Endothelial cell of umbilical vein (primary cell): ENCODE data around the gene PRR5L. TPM values are rescaled to one million over a fixed set of nuclear protein-coding genes. Genes with fewer than 3 reads are reported as not detected.

ENCODE experiments used
- BruUV-seq: library from RNA; stranded (reverse); fragments of 400-500 nt; replicated peaks from 2 replicates; lab custom pipeline; 2021; lab: Mats Ljungman, UMichigan
- CTCF ChIA-PET: fragments of 300-600, 350-600 bp; sonication (Branson Sonifier 250); formaldehyde crosslinking; loops from one replicate; lab custom pipeline; 2021; ENCODE audit warnings: antibody characterized with exemption, inconsistent platforms; lab: Charles Lee
- POLR2A ChIA-PET: fragments of 300-600, 350-600 bp; sonication (Branson Sonifier 250); formaldehyde crosslinking; loops from one replicate; lab custom pipeline; 2021; ENCODE audit warnings: antibody characterized with exemption, inconsistent platforms; lab: Charles Lee
- DNase-seq: peaks from one replicate; pipeline ENCODE4 v3.0.0-alpha.2; 2011; ENCODE audit warnings: low read depth, low spot score
- FAIRE-seq: peaks from 2 replicates; lab custom pipeline; 2011; peaks lifted over from hg19 to GRCh38; lab: Jason Lieb, UNC
- H2AFZ ChIP-seq: 2 replicates; pipeline ENCODE4 v1.6.0; 2012; ENCODE audit warnings: low read depth, low read length, control low read depth, inconsistent platforms
- H3K27ac ChIP-seq: 2 replicates; pipeline ENCODE4 v1.5.1; 2011; ENCODE audit warnings: low read depth, mild to moderate bottlenecking, control low read depth, low read length, moderate library complexity; ENCODE audit not compliant: insufficient read depth
- H3K27me3 ChIP-seq, 2 experiments: 2 replicates each; pipeline versions ENCODE4 v1.6.0 to v1.6.1; 2011; ENCODE audit warnings: low read length in 2 of 2, mixed read lengths in 1 of 2; ENCODE audit not compliant: control insufficient read depth in 2 of 2, insufficient read depth in 2 of 2
- H3K36me3 ChIP-seq, 2 experiments: 2 replicates in 1 of 2; 3 replicates in 1 of 2; pipeline ENCODE4 v1.5.1; 2011; ENCODE audit warnings: low read length in 2 of 2, mild to moderate bottlenecking in 1 of 2, moderate library complexity in 1 of 2; ENCODE audit not compliant: control insufficient read depth in 2 of 2, insufficient read depth in 2 of 2; ENCODE audit errors: extremely low read depth in 1 of 2
- H3K4me1 ChIP-seq: 3 replicates; pipeline ENCODE4 v1.5.1; 2011; ENCODE audit warnings: mild to moderate bottlenecking, low read length; ENCODE audit not compliant: control insufficient read depth, insufficient read depth; ENCODE audit errors: extremely low read depth
- H3K4me2 ChIP-seq: 2 replicates; pipeline ENCODE4 v1.6.1; 2011; ENCODE audit warnings: low read length, control low read depth, mixed read lengths; ENCODE audit not compliant: insufficient read depth
- H3K4me3 ChIP-seq, 3 experiments: fragments of 200-600 bp in 1 of 3; sonication (generic), shearing (Covaris generic) in 1 of 3; replicated peaks in 1 of 3; 2 replicates each; pipeline ENCODE4 v1.5.1; 2011 to 2016; ENCODE audit warnings: control low read depth in 3 of 3, low read length in 3 of 3, mild to moderate bottlenecking in 2 of 3, inconsistent platforms in 1 of 3, low read depth in 1 of 3, moderate library complexity in 1 of 3; ENCODE audit not compliant: insufficient read depth in 1 of 3
- H3K79me2 ChIP-seq: 2 replicates; pipeline ENCODE4 v1.6.0; 2012; ENCODE audit warnings: low read length, inconsistent platforms; ENCODE audit not compliant: control insufficient read depth, insufficient read depth
- H3K9ac ChIP-seq: replicated peaks from 2 replicates; pipeline ENCODE3; 2011; ENCODE audit warnings: low read length, control low read depth; ENCODE audit not compliant: insufficient read depth; ENCODE audit errors: extremely low read depth
- H3K9me1 ChIP-seq: replicated peaks from 3 replicates; pipeline ENCODE4 v1.6.0; 2011; ENCODE audit warnings: mild to moderate bottlenecking, low read length; ENCODE audit not compliant: control insufficient read depth, insufficient read depth; ENCODE audit errors: extremely low read depth
- H3K9me3 ChIP-seq: replicated peaks from 2 replicates; pipeline ENCODE4 v1.5.1; 2012; ENCODE audit warnings: low read length, inconsistent platforms; ENCODE audit not compliant: control insufficient read depth, insufficient read depth
- H4K20me1 ChIP-seq: replicated peaks from 2 replicates; pipeline ENCODE3; 2011; ENCODE audit warnings: mild to moderate bottlenecking, low read length; ENCODE audit not compliant: control insufficient read depth, insufficient read depth; ENCODE audit errors: extremely low read depth
- CTCF ChIP-seq, 2 donors: IDR thresholded peaks; 1 replicate in 1 of 2; 2 replicates in 1 of 2; pipeline ENCODE4 v1.5.1; 2011; ENCODE audit warnings: low read length in 2 of 2, mild to moderate bottlenecking in 2 of 2, moderate library complexity in 2 of 2, control low read depth in 1 of 2, inconsistent platforms in 1 of 2, low read depth in 1 of 2; ENCODE audit not compliant: insufficient read depth in 1 of 2; ENCODE audit errors: extremely low read depth in 1 of 2
- EZH2 ChIP-seq: IDR thresholded peaks from 2 replicates; pipeline ENCODE4 v1.6.1; 2012; ENCODE audit warnings: borderline replicate concordance, low read depth, mild to moderate bottlenecking, moderate library complexity, low read length, inconsistent platforms; ENCODE audit not compliant: severe bottlenecking
- FOS ChIP-seq: IDR thresholded peaks from 2 replicates; pipeline ENCODE4 v1.6.1; 2011; ENCODE audit warnings: mild to moderate bottlenecking, low read length, moderate library complexity, borderline replicate concordance; ENCODE audit not compliant: insufficient read depth
- GATA2 ChIP-seq: IDR thresholded peaks from 2 replicates; pipeline ENCODE4 v1.7.0; 2011; ENCODE audit warnings: low read depth, mild to moderate bottlenecking, moderate library complexity, mixed read lengths, low read length; ENCODE audit not compliant: insufficient read length, insufficient read depth
- JUN ChIP-seq: IDR thresholded peaks from 2 replicates; pipeline ENCODE4 v1.6.1; 2011; ENCODE audit warnings: borderline replicate concordance, low read depth; ENCODE audit not compliant: insufficient read length, insufficient read depth
- MAX ChIP-seq: IDR thresholded peaks from 2 replicates; pipeline ENCODE4 v1.6.1; 2011; ENCODE audit not compliant: insufficient read depth, insufficient read length
- MYC ChIP-seq: IDR thresholded peaks from one replicate; pipeline ENCODE4 v1.6.1; 2011; ENCODE audit warnings: mild to moderate bottlenecking, low read depth, low read length
- POLR2A ChIP-seq: IDR thresholded peaks from 2 replicates; pipeline ENCODE4 v1.6.1; 2012; ENCODE audit warnings: low read depth, mild to moderate bottlenecking, control low read depth, low read length
- POLR2AphosphoS5 ChIP-seq: IDR thresholded peaks from 2 replicates; pipeline ENCODE4 v1.6.1; 2012; ENCODE audit warnings: low read depth, mild to moderate bottlenecking, control low read depth, low read length, moderate library complexity; ENCODE audit not compliant: insufficient read depth
- dilution Hi-C: fragments of 300-500 bp; cut with MboI; formaldehyde crosslinking; loops from one replicate; pipeline ENCODE4 v1.15.0; 2019; ENCODE audit warnings: low sequenced_read_pairs; ENCODE audit not compliant: extremely low pct_ligation_motif_present
- intact Hi-C: fragments of 100-400 bp; cut with micrococcal nuclease; formaldehyde crosslinking; loops from one replicate; pipeline ENCODE4 v1.10.0; 2022
- polyA plus RNA-seq, 4 experiments: library from polyadenylated mRNA; depleted of rRNA in 3 of 4; stranded (reverse) in 3 of 4; unstranded in 1 of 4; fragments of >200 nt; gene quantifications; 2 replicates each; pipeline versions ENCODE4 v1.2.1 to v1.2.3, GENCODE V29; 2011 to 2012; ENCODE audit warnings: missing spikeins in 1 of 4
- total RNA-seq: library from RNA; stranded (reverse); gene quantifications from 2 replicates; pipeline ENCODE4 v1.2.3, GENCODE V29; 2021

PRR5L gene
- total and polyA plus RNA-seq, 2 donors (not counting 3 experiments of a cell fraction or from before 2014, with no cell fraction given): 2.5 to 6.1 TPM

DNA sequence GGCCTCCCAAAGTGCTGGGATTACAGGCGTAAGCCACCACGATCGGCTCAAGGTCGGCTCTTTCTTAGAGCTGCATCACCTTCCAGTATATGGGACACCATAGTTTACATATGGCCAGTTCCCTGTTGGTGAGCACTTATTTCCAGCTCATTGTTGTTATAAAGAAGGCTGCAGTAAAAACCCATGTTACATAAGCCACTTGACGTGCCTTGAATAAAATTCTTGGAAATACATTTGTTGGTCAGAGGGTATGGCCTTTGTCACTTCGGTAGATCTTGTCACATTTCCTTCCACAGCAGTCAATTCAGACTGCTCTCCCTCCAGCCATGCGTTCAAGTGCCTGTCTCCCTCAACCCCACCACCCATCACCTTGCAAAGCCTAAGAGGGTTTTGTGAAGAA lies 92.9 kb downstream of the PRR5L start:
- ChIA-PET POLR2A (no interaction called here), CTCF (interaction anchor here (1.6 kb wide), 1 partner anchor 11 kb away, joined by 6 read pairs; no protein-coding TSS in a partner anchor)
- dilution Hi-C loops: no loop called here
- no peak overlapping the region for H3K4me3 ChIP-seq
- H3K4me1 ChIP-seq: no peaks in the 10 kb centered on the region
- H3K4me2 ChIP-seq: no peak overlapping the region
- H3K27me3 ChIP-seq: no peaks in the 10 kb centered on the region
- H3K79me2 ChIP-seq: no peaks in the 10 kb centered on the region
- intact Hi-C loops: no loop called here
- H3K36me3 ChIP-seq: no peaks in the 10 kb centered on the region
- no TSS peak for BruUV-seq
- no peak overlapping the region for H2AFZ ChIP-seq
- DNase-seq (no peak), FAIRE-seq (no peak)
- TF ChIP-seq MAX: no peak
- no peak for TF ChIP-seq POLR2AphosphoS5
- TF ChIP-seq GATA2: no peak
- TF ChIP-seq JUN: no peak
- TF ChIP-seq EZH2: no peak
- no peak for TF ChIP-seq FOS
- no peak for TF ChIP-seq MYC
- TF ChIP-seq POLR2A: no peak
- no peak for TF ChIP-seq CTCF (IDR thresholded peaks at IDR 0.05; ENCODE audit: extremely low read depth in 1 of 2, insufficient read depth in 1 of 2, low read depth in 1 of 2, low read length in 2 of 2)
- H3K9me1 ChIP-seq: no peaks in the 10 kb centered on the region
- no peak overlapping the region for H3K9ac ChIP-seq
- H3K27ac ChIP-seq: no peak overlapping the region
- H4K20me1 ChIP-seq: no peaks in the 10 kb centered on the region
- H3K9me3 ChIP-seq: no peaks in the 10 kb centered on the region
